DND-41 (cell line): ENCODE data around the gene POLR2L.

Experiments used
- EZH2 ChIP-seq: IDR thresholded peaks from 3 replicates; pipeline ENCODE4 v1.6.1; 2012; ENCODE audit warnings: borderline replicate concordance, low read depth, mild to moderate bottlenecking, moderate library complexity, low read length, inconsistent platforms; ENCODE audit not compliant: severe bottlenecking
- TF ChIP-seq, protein P1 (sequence below): IDR thresholded peaks from 2 replicates; pipeline ENCODE4 v1.5.1; 2012; ENCODE audit warnings: borderline replicate concordance, low read length, moderate library complexity, mild to moderate bottlenecking; ENCODE audit not compliant: poor library complexity, severe bottlenecking; ENCODE audit errors: extremely low read depth

DNA sequence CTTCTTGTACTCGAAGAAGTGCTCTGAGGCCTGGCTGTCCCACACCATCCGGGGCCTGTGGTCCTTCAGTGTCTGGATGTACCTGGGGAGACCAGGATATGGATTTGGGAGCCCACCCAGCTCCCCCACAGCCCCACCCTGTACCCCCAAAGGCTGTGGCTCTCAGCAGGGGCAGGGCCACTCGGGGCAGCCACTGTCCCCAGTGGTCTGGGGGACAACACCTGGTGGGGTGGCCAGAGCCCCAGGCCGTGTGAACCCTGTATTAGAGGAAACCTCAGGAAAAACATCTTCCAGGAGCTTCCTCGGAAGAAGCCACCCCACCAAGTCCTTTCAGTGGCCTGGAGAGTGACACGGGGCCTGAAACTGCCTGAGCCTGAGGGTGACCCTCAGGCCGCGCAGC, 28.1 kb upstream of the POLR2L start:
- TF ChIP-seq, protein P1, sequence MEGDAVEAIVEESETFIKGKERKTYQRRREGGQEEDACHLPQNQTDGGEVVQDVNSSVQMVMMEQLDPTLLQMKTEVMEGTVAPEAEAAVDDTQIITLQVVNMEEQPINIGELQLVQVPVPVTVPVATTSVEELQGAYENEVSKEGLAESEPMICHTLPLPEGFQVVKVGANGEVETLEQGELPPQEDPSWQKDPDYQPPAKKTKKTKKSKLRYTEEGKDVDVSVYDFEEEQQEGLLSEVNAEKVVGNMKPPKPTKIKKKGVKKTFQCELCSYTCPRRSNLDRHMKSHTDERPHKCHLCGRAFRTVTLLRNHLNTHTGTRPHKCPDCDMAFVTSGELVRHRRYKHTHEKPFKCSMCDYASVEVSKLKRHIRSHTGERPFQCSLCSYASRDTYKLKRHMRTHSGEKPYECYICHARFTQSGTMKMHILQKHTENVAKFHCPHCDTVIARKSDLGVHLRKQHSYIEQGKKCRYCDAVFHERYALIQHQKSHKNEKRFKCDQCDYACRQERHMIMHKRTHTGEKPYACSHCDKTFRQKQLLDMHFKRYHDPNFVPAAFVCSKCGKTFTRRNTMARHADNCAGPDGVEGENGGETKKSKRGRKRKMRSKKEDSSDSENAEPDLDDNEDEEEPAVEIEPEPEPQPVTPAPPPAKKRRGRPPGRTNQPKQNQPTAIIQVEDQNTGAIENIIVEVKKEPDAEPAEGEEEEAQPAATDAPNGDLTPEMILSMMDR: no peak
- no peak for TF ChIP-seq EZH2
